ENCODE results near the gene GNAT3. TPM values are rescaled to one million over a fixed set of nuclear protein-coding genes. Genes with fewer than 3 reads are reported as not detected.

The GNAT3 gene
- total RNA-seq, 1 donor from 2014 or later, result not detected

GRCh38 chr7:80524693-80525092 lies 12.8 kb upstream of the GNAT3 start:
- TF ChIP-seq CTCF (IDR thresholded peaks at IDR 0.05), result no peak
- no peaks in the 10 kb centered on the region for H3K36me3 Mint-ChIP-seq (ENCODE audit: unreplicated experiment)
- H3K4me3 Mint-ChIP-seq (ENCODE audit: unreplicated experiment), result no peak overlapping the region
- H3K9me3 Mint-ChIP-seq (ENCODE audit: unreplicated experiment), result peaks cover 6% of the 10 kb centered on the region
- H3K27me3 Mint-ChIP-seq (ENCODE audit: unreplicated experiment), result no peaks in the 10 kb centered on the region
- peaks cover 4% of the 10 kb centered on the region for H3K4me1 Mint-ChIP-seq (ENCODE audit: unreplicated experiment)
- no peak overlapping the region for H3K27ac Mint-ChIP-seq (ENCODE audit: unreplicated experiment)
- no peak for DNase-seq (ENCODE audit: extremely low spot score, unreplicated experiment)

DNA sequence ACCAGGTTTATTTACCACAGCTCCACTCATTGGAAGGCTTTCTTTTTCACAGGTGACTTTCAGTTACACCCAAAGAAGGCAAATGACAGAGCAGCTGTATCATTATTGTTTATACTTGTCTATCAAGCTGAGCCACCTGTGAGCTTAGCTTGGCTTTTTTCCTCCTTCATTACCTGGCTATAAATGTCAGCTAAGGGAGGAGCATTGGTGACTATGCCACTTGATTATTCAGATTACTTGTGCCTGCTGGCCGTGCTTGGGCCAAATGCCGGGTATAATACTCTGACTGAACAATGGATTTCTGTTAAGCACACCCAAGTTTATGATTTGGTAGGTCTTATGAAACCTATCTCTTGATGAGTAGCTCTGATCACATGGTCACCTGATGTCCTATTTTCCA lies 9.9 kb upstream of the GNAT3 start:
- no peak for TF ChIP-seq CTCF (IDR thresholded peaks at IDR 0.05)
- Mint-ChIP-seq H3K36me3 (ENCODE audit: unreplicated experiment) (no peaks in the 10 kb centered on the region), H3K4me1 (ENCODE audit: unreplicated experiment) (no peaks in the 10 kb centered on the region), H3K4me3 (ENCODE audit: unreplicated experiment) (no peak overlapping the region), H3K9me3 (ENCODE audit: unreplicated experiment) (no peaks in the 10 kb centered on the region), H3K27ac (ENCODE audit: unreplicated experiment) (no peak overlapping the region), H3K27me3 (ENCODE audit: unreplicated experiment) (no peaks in the 10 kb centered on the region)
- no peak for DNase-seq (ENCODE audit: extremely low spot score, unreplicated experiment)

DNA sequence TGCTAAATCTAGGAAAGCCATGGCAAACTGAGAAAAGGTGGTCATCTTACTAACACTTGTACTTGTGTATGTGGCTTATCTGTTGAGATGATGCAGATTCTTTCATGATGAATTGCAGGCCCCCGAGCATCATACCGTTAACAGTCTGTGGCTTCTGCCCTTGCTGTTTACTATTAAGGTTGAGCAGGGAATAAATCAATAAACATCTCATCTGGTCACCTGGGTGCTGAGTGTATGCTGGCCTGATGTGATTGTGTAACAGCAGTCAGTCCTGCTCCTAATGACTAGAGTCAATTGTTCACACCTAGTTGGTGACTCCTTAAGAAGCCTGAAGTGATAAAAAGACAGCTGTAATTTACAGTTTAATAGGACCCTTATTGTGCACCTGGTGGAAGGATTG lies 8.3 kb upstream of the GNAT3 start:
- Mint-ChIP-seq H3K27me3 (ENCODE audit: unreplicated experiment) (no peaks in the 10 kb centered on the region), H3K36me3 (ENCODE audit: unreplicated experiment) (no peaks in the 10 kb centered on the region), H3K9me3 (ENCODE audit: unreplicated experiment) (no peaks in the 10 kb centered on the region), H3K4me1 (ENCODE audit: unreplicated experiment) (no peaks in the 10 kb centered on the region), H3K27ac (ENCODE audit: unreplicated experiment) (no peak overlapping the region), H3K4me3 (ENCODE audit: unreplicated experiment) (no peak overlapping the region)
- DNase-seq (ENCODE audit: extremely low spot score, unreplicated experiment), result no peak
- no peak for TF ChIP-seq CTCF (IDR thresholded peaks at IDR 0.05)

GRCh38 chr7:80517282-80517747 lies 5.5 kb upstream of the GNAT3 start:
- Mint-ChIP-seq H3K27me3 (ENCODE audit: unreplicated experiment) (no peaks in the 10 kb centered on the region), H3K9me3 (ENCODE audit: unreplicated experiment) (no peaks in the 10 kb centered on the region), H3K27ac (ENCODE audit: unreplicated experiment) (no peak overlapping the region), H3K4me3 (ENCODE audit: unreplicated experiment) (no peak overlapping the region), H3K36me3 (ENCODE audit: unreplicated experiment) (no peaks in the 10 kb centered on the region), H3K4me1 (ENCODE audit: unreplicated experiment) (no peaks in the 10 kb centered on the region)
- no peak for DNase-seq (ENCODE audit: extremely low spot score, unreplicated experiment)
- TF ChIP-seq CTCF (IDR thresholded peaks at IDR 0.05), result no peak

- no peaks in the 10 kb centered on the region for H3K36me3 Mint-ChIP-seq (ENCODE audit: unreplicated experiment)
- no peak for TF ChIP-seq CTCF (IDR thresholded peaks at IDR 0.05)
Observed at GRCh38 chr7:80515298-80515697, 3.4 kb upstream of the GNAT3 start.

More at GRCh38 chr7:80515298-80515697, 3.4 kb upstream of the GNAT3 start:
- Mint-ChIP-seq H3K9me3 (ENCODE audit: unreplicated experiment) (no peaks in the 10 kb centered on the region), H3K27me3 (ENCODE audit: unreplicated experiment) (no peaks in the 10 kb centered on the region), H3K27ac (ENCODE audit: unreplicated experiment) (no peak overlapping the region), H3K4me3 (ENCODE audit: unreplicated experiment) (no peak overlapping the region), H3K4me1 (ENCODE audit: unreplicated experiment) (peaks cover 2% of the 10 kb centered on the region)
- no peak for DNase-seq (ENCODE audit: extremely low spot score, unreplicated experiment)

Data from osteocyte (in vitro differentiated cells).